ENCODE data around the gene YWHAB.

YWHAB gene

GRCh38 chr20:44942264-44942973 is 56.9 kb downstream of the YWHAB start:
- TF ChIP-seq POLR2A (IDR thresholded peaks at IDR 0.05; ENCODE audit: low read length): no peak
- no peak for TF ChIP-seq GATA1 (IDR thresholded peaks at IDR 0.05; ENCODE audit: low read depth, low read length)
- no peak for DNase-seq

DNA sequence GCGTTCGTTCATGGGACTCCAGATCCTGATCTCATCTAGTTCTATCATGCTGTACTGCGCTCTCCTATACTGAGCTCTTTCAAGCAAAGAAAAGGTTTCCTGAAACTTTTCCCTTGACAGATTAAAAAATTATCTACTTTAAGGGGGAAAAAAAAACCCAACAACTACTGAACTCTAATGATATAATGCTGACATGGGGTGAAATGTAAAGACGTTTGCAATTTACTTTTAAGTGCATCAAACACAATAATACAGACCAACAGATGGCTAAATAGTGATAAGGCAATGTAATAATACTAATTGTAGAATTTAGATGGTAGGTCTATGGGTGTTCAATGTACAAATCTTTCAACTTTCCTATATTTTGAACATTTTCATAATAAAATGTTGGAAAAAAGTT is 58.3 kb downstream of the YWHAB start:
- TF ChIP-seq POLR2A (IDR thresholded peaks at IDR 0.05; ENCODE audit: low read length) (no peak), GATA1 (IDR thresholded peaks at IDR 0.05; ENCODE audit: low read depth, low read length) (no peak)
- DNase-seq: no peak

GRCh38 chr20:44945261-44945660 is 59.8 kb downstream of the YWHAB start:
- TF ChIP-seq POLR2A (IDR thresholded peaks at IDR 0.05; ENCODE audit: low read length): no peak
- no peak for TF ChIP-seq GATA1 (IDR thresholded peaks at IDR 0.05; ENCODE audit: low read depth, low read length)
- no peak for DNase-seq

DNA sequence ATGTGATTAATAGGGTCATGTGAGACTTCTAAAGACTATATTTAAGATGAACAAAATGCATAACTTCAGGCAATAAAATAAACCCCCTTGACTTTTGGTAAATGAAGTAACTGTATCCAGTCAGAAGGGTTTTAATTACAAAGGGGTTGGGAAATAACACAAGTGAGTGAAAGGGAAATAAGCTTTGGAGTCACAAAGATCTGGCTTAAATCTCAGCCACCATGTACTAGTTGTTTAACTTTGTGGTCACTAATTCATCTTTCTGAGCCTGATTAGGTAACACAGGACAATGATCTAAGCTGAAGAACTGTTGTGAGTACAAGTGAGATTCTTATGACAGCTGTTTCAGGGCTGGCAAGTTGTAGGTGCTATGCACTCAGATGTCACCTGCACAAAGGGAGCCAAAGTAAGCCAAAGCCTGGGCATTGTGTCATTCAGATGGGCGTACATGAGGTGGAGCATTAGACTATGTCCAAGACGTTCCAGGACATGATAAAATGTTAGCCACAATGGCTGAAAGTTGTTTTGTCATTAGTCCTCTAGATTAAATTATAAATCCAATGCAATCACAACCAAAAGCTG is 60.9 kb downstream of the YWHAB start:
- no peak for TF ChIP-seq POLR2A (IDR thresholded peaks at IDR 0.05; ENCODE audit: low read length)
- TF ChIP-seq GATA1 (IDR thresholded peaks at IDR 0.05; ENCODE audit: low read depth, low read length): no peak
- no peak for DNase-seq

DNA sequence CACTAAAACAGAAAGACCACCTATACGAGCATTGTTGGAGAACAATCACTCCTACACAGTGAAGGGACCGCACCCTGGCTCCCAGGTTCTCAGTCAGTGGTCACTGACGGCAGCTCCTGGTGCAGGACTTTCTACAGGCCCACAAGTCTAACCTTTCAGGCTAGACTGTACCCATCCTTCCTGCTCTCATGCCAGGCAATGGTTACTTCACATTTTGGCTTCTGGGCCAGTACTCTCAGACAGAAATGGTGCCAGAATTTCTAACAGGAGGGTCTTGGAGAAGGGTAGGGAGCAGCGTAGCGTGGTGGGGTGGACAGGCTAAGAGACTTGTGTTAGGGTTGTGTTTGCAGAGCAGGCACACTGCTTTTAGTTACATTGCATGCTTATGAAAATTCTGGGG is 62.6 kb downstream of the YWHAB start:
- TF ChIP-seq POLR2A (IDR thresholded peaks at IDR 0.05; ENCODE audit: low read length): no peak
- no peak for TF ChIP-seq GATA1 (IDR thresholded peaks at IDR 0.05; ENCODE audit: low read depth, low read length)
- no peak for DNase-seq

GRCh38 chr20:44948513-44948912 is 63.0 kb downstream of the YWHAB start:
- TF ChIP-seq POLR2A (IDR thresholded peaks at IDR 0.05; ENCODE audit: low read length) (no peak), GATA1 (IDR thresholded peaks at IDR 0.05; ENCODE audit: low read depth, low read length) (no peak)
- no peak for DNase-seq

DNA sequence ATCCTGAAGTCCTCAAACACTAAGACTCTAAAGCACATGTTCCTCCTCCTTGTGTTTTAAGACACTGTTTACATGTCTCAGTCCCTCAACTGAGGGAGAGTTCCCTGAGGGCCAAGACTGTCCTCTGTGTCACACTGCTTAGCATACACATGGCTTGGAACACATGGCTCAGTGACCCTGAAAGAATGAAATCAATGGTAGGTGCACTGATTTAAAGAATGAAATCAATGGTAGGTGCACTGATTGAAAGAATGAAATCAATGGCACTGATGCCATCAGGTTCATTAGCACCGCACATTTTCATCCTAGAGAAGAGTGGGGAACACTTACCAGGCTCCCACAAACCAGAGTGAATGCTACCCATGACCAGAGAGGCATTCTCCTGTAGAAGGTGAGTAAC is 64.9 kb downstream of the YWHAB start:
- DNase-seq: no peak
- TF ChIP-seq GATA1 (IDR thresholded peaks at IDR 0.05; ENCODE audit: low read depth, low read length): no peak
- no peak for TF ChIP-seq POLR2A (IDR thresholded peaks at IDR 0.05; ENCODE audit: low read length)

DNA sequence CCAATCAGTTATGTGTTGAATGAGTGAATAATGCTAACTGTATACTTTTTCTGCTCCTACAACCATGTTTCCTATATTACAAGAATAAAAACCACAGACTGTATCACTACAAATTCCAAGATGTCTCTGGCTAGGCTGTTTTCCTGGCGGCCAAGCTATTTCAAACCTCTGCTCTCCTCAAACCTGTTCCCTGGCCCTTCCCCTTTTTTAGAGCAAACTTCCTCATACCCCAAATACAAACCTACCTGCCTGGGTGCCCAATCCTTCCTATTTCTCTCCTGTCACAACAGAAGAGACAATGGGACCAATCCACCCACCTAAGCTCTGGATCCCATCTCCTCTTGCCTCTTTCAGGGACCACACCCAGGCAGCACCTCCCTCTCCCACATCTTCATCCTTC is 67.2 kb downstream of the YWHAB start:
- DNase-seq: no peak
- no peak for TF ChIP-seq GATA1 (IDR thresholded peaks at IDR 0.05; ENCODE audit: low read depth, low read length)
- no peak for TF ChIP-seq POLR2A (IDR thresholded peaks at IDR 0.05; ENCODE audit: low read length)

DNA sequence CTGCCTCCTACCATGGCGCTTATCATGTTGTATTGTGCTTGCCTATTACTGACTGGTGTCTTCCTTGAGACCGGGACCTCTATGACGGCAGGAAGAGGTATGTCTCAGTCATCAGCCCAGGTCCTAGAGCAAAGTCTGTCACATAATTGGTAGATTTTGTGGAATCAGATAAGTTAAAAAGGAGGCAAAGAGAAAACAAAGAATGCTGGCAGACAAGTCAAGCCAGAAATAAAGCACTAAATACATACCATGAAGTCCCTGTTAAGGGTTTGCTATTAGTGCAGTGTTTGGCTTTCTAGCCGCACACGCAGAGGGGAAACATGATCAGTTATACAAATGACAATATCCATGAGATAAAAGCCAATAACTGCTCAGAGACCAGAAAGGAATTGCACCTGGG is 68.7 kb downstream of the YWHAB start:
- no peak for TF ChIP-seq POLR2A (IDR thresholded peaks at IDR 0.05; ENCODE audit: low read length)
- TF ChIP-seq GATA1 (IDR thresholded peaks at IDR 0.05; ENCODE audit: low read depth, low read length): no peak
- DNase-seq: no peak

DNA sequence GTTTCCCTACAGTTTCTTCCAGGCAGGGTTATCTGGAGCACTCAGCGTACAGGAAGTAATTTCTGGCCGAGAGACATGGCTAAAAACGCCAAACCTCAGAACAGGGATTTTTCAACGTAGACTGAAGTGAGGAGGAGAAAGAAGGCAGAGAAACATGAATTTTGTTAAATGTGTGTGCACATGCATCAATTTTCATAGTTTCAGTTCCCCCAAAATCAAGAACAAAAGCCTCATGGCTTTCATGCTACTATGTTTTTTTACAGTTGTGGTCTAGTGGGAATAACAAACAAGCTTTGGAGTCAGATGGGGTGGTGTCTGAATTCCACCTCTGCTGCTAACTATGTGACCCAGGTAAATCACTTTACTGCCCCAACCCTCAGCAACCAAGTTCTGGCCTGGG is 69.8 kb downstream of the YWHAB start:
- TF ChIP-seq GATA1 (IDR thresholded peaks at IDR 0.05; ENCODE audit: low read depth, low read length): no peak
- TF ChIP-seq POLR2A (IDR thresholded peaks at IDR 0.05; ENCODE audit: low read length): no peak
- no peak for DNase-seq

DNA sequence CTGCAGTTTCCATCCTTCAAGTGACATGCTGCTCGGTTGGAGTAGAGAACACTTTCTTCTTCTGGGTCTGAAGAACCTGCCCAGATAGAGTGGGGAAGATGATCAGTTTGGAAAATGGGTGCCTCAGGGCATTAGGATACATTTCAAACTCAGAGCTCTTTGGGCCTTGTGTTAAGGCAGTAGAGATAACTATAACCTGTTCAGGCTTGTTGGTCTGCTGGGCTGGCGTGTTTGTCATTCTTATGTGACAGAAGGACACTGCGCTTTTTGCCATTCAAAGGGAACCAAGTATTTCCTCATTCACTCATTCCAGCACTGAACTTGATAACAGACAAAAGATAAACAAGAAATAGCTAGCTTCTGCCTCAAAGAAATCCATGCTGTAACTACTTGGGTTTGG is 70.9 kb downstream of the YWHAB start:
- TF ChIP-seq POLR2A (IDR thresholded peaks at IDR 0.05; ENCODE audit: low read length) (no peak), GATA1 (IDR thresholded peaks at IDR 0.05; ENCODE audit: low read depth, low read length) (no peak)
- DNase-seq: no peak

All from erythroblast (primary cell).